GM19023 (cell line): ENCODE results near the gene ABI3BP.

Experiments used
- ATAC-seq: cut with Tn5 transposase; IDR thresholded peaks from one replicate; pipeline ENCODE4 v1.9.1; 2021; ENCODE audit warnings: mild to moderate bottlenecking, moderate library complexity; ENCODE audit not compliant: unreplicated experiment

The ABI3BP gene

GRCh38 chr3:100893108-100893507 lies 100.1 kb downstream of the ABI3BP start:
- ATAC-seq: no peak

GRCh38 chr3:100891827-100892226 lies 101.4 kb downstream of the ABI3BP start:
- ATAC-seq: no peak

GRCh38 chr3:100891033-100891432 lies 102.2 kb downstream of the ABI3BP start:
- ATAC-seq: no peak

- no peak for ATAC-seq
Observed at GRCh38 chr3:100888881-100889280, 104.3 kb downstream of the ABI3BP start.

- ATAC-seq: no peak
Observed at GRCh38 chr3:100882571-100882984, 110.6 kb downstream of the ABI3BP start.

GRCh38 chr3:100880845-100881244 lies 112.4 kb downstream of the ABI3BP start:
- no peak for ATAC-seq

- ATAC-seq: no peak
Observed at GRCh38 chr3:100880072-100880471, 113.1 kb downstream of the ABI3BP start.

- ATAC-seq: no peak
Observed at GRCh38 chr3:100879195-100879810, 113.9 kb downstream of the ABI3BP start.

GRCh38 chr3:100877286-100877685 lies 115.9 kb downstream of the ABI3BP start:
- ATAC-seq: no peak

GRCh38 chr3:100875239-100875638 lies 118.0 kb downstream of the ABI3BP start:
- ATAC-seq: no peak

- no peak for ATAC-seq
Observed at GRCh38 chr3:100873611-100874010, 119.6 kb downstream of the ABI3BP start.

GRCh38 chr3:100871306-100871705 lies 121.9 kb downstream of the ABI3BP start:
- no peak for ATAC-seq

GRCh38 chr3:100869787-100870186 lies 123.4 kb downstream of the ABI3BP start:
- ATAC-seq: no peak

- no peak for ATAC-seq
Observed at GRCh38 chr3:100868894-100869293, 124.3 kb downstream of the ABI3BP start.

GRCh38 chr3:100868096-100868495 lies 125.1 kb downstream of the ABI3BP start:
- ATAC-seq: no peak

GRCh38 chr3:100865442-100865841 lies 127.8 kb downstream of the ABI3BP start:
- no peak for ATAC-seq

GRCh38 chr3:100864471-100865250 lies 128.6 kb downstream of the ABI3BP start:
- ATAC-seq: no peak

GRCh38 chr3:100857863-100858262 lies 135.4 kb downstream of the ABI3BP start:
- no peak for ATAC-seq

GRCh38 chr3:100856821-100857220 lies 136.4 kb downstream of the ABI3BP start:
- ATAC-seq: no peak

- ATAC-seq: no peak
Observed at GRCh38 chr3:100852840-100853239, 140.4 kb downstream of the ABI3BP start.

GRCh38 chr3:100850701-100851100 lies 142.5 kb downstream of the ABI3BP start:
- no peak for ATAC-seq

- no peak for ATAC-seq
Observed at GRCh38 chr3:100850156-100850555, 143.1 kb downstream of the ABI3BP start.
